Trophoblast cell (in vitro differentiated cells and primary cell): ENCODE results near the gene FBXO3.
A peak's percentile ranks its signal among the peaks of the same experiment; 100 is the strongest.

Source experiments
- DNase-seq, 2 donors: peaks; one replicate each; pipeline ENCODE4 v3.0.0-alpha.2; 2016
- H2AFZ ChIP-seq: 2 replicates; pipeline ENCODE4 v1.6.1; 2013; ENCODE audit warnings: low read length, moderate library complexity, mild to moderate bottlenecking; ENCODE audit not compliant: insufficient read depth, poor library complexity
- H2AK5ac ChIP-seq: 2 replicates; pipeline ENCODE4 v1.6.1; 2013; ENCODE audit warnings: mild to moderate bottlenecking, low read length
- H2BK120ac ChIP-seq: 2 replicates; pipeline ENCODE4 v1.6.1; 2013; ENCODE audit warnings: low read length, mild to moderate bottlenecking, moderate library complexity; ENCODE audit not compliant: insufficient read depth, poor library complexity
- H2BK12ac ChIP-seq: 2 replicates; pipeline ENCODE4 v1.6.1; 2013; ENCODE audit warnings: mild to moderate bottlenecking, low read length, moderate library complexity
- H2BK5ac ChIP-seq: 2 replicates; pipeline ENCODE4 v1.6.1; 2013; ENCODE audit warnings: low read length, low read depth, moderate library complexity, mild to moderate bottlenecking; ENCODE audit not compliant: poor library complexity
- H3K14ac ChIP-seq: 2 replicates; pipeline ENCODE4 v1.6.1; 2013; ENCODE audit warnings: mild to moderate bottlenecking, low read length
- H3K18ac ChIP-seq: 2 replicates; pipeline ENCODE4 v1.6.1; 2013; ENCODE audit warnings: mild to moderate bottlenecking, low read length
- H3K23ac ChIP-seq: 2 replicates; pipeline ENCODE4 v1.6.1; 2013; ENCODE audit warnings: low read length
- H3K27ac ChIP-seq: 2 replicates; pipeline ENCODE4 v1.5.1; 2013; ENCODE audit warnings: low read depth, mild to moderate bottlenecking, inconsistent platforms, low read length, moderate library complexity
- H3K27me3 ChIP-seq: 2 replicates; pipeline ENCODE4 v1.6.1; 2013; ENCODE audit warnings: inconsistent platforms, mild to moderate bottlenecking, low read length, moderate library complexity; ENCODE audit not compliant: insufficient read depth
- H3K36me3 ChIP-seq, 2 experiments: 1 replicate in 1 of 2; 2 replicates in 1 of 2; pipeline ENCODE4 v1.6.1; 2013; ENCODE audit warnings: low read length in 2 of 2, mild to moderate bottlenecking in 2 of 2, moderate library complexity in 1 of 2; ENCODE audit not compliant: insufficient read depth in 2 of 2, control insufficient read depth in 1 of 2
- H3K4ac ChIP-seq: 2 replicates; pipeline ENCODE4 v1.6.1; 2013; ENCODE audit warnings: low read depth, mild to moderate bottlenecking, low read length, moderate library complexity
- H3K4me1 ChIP-seq, 2 experiments: 1 replicate in 1 of 2; 2 replicates in 1 of 2; pipeline ENCODE4 v1.6.1; 2013; ENCODE audit warnings: low read length in 2 of 2, mild to moderate bottlenecking in 2 of 2, moderate library complexity in 1 of 2; ENCODE audit not compliant: insufficient read depth in 2 of 2, control insufficient read depth in 1 of 2
- H3K4me2 ChIP-seq: 2 replicates; pipeline ENCODE4 v1.6.1; 2013; ENCODE audit warnings: inconsistent platforms, mild to moderate bottlenecking, low read length, moderate library complexity
- H3K4me3 ChIP-seq: 2 replicates; pipeline ENCODE4 v1.5.1; 2013; ENCODE audit warnings: mild to moderate bottlenecking, low read depth, low read length, inconsistent platforms
- H3K79me1 ChIP-seq: one replicate; pipeline ENCODE4 v1.6.1; 2013; ENCODE audit warnings: low read length
- H3K79me2 ChIP-seq: 2 replicates; pipeline ENCODE4 v1.6.1; 2013; ENCODE audit warnings: low read length, mild to moderate bottlenecking; ENCODE audit not compliant: control insufficient read depth, insufficient read depth, poor library complexity
- H3K9ac ChIP-seq: 2 replicates; pipeline ENCODE4 v1.6.1; 2013; ENCODE audit warnings: mild to moderate bottlenecking, low read length
- H3K9me3 ChIP-seq: 2 replicates; pipeline ENCODE4 v1.6.1; 2013; ENCODE audit warnings: low read depth, mild to moderate bottlenecking, control low read depth, inconsistent platforms, low read length; ENCODE audit not compliant: insufficient read depth
- H4K12ac ChIP-seq: 2 replicates; pipeline ENCODE4 v1.6.1; 2013; ENCODE audit warnings: low read depth, mild to moderate bottlenecking, low read length, moderate library complexity
- H4K8ac ChIP-seq: 2 replicates; pipeline ENCODE4 v1.6.1; 2013; ENCODE audit warnings: low read depth, mild to moderate bottlenecking, low read length, moderate library complexity
- H4K91ac ChIP-seq: one replicate; pipeline ENCODE4 v1.6.1; 2013; ENCODE audit warnings: low read depth, mild to moderate bottlenecking, low read length, moderate library complexity
- WGBS: extraction: QIAGEN DNeasy Blood & Tissue Kit; methylation state at CpG from one replicate; pipeline ENCODE4 v1.1.7; 2013; ENCODE audit warnings: missing lambda C conversion rate; ENCODE audit not compliant: insufficient read length, insufficient coverage; ENCODE audit errors: extremely low coverage; 5-methylcytosine and 5-hydroxymethylcytosine counted together

Gene FBXO3

DNA sequence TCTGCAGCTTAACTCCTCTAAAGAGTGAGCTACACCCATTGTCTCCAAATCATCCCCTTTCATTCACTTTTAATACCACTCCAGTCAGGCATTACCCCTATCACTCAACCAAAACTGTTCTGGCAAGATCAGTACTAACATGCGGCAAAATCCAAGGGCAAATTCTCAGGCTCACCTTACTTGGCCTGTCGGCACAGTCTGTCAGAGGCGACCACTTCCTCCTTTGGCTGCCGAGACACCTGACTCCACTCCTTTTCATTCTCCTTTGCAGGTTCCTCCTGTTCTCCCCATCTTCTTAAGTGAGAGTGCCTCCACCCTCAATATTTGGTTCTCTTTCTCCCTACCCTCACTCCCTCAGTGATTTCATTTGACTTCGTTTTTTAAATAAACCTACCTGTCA, 77.9 kb downstream of the FBXO3 start:
- Histone ChIP-seq H4K91ac (no peak overlapping the region), H3K27me3 (no peaks in the 10 kb centered on the region), H3K14ac (no peak overlapping the region), H3K79me2 (no peaks in the 10 kb centered on the region), H2BK5ac (no peak overlapping the region), H3K36me3 (no peaks in the 10 kb centered on the region), H3K4me1 (peaks cover 20 to 31% of the 10 kb centered on the region in 2 experiments), H2BK120ac (no peak overlapping the region), H3K23ac (no peak overlapping the region), H2AFZ (no peak overlapping the region), H3K4ac (no peak overlapping the region), H3K9me3 (no peaks in the 10 kb centered on the region), H3K4me3 (no peak overlapping the region), H3K4me2 (no peak overlapping the region), H2AK5ac (no peak overlapping the region), H3K79me1 (peaks cover 20% of the 10 kb centered on the region), H4K12ac (no peak overlapping the region), H4K8ac (no peak overlapping the region), H3K18ac (no peak overlapping the region), H3K27ac (no peak overlapping the region), H2BK12ac (no peak overlapping the region), H3K9ac (no peak overlapping the region)
- no CpG with 5 or more reads among the region's 5 CpGs for WGBS
- DNase-seq: no peak

DNA sequence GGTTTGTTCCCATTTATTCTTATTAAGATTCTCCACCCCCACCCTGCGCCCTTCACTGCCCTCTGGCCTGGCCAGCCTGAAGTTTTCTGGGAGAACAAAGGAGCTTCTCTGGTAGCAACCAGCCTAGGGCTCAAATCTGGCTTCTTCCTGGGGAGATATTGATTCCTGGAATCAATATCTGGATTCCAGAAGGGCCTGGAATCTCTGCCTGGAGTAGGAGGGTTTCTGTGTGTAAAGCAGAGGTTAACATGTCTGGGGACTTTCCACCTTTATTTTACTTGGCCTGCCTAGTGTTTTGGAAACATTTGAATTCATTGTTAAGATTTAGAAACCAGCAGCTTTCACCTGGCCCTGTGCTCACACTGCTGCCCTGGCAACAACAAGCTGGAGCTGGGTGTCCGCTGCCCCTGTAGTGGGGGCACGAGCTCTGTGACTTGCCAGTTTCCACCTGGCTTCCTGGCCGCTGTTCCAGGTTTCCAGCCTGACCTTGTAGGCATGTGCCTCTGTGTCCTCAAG, 79.2 kb downstream of the FBXO3 start:
- Histone ChIP-seq H3K4me3 (no peak overlapping the region), H2AFZ (no peak overlapping the region), H4K91ac (peak overlapping the region; percentile 26), H3K79me2 (peaks cover 4% of the 10 kb centered on the region), H3K9ac (no peak overlapping the region), H3K14ac (peak overlapping the region; percentile 49), H3K18ac (no peak overlapping the region), H3K23ac (no peak overlapping the region), H3K4me2 (no peak overlapping the region), H4K8ac (no peak overlapping the region), H3K36me3 (no peaks in the 10 kb centered on the region), H2BK120ac (no peak overlapping the region), H4K12ac (no peak overlapping the region), H2AK5ac (peak overlapping the region; percentile 40), H3K27ac (no peak overlapping the region), H3K9me3 (no peaks in the 10 kb centered on the region), H3K79me1 (peaks cover 21% of the 10 kb centered on the region), H2BK5ac (no peak overlapping the region), H3K27me3 (no peaks in the 10 kb centered on the region), H3K4ac (no peak overlapping the region), H2BK12ac (peak overlapping the region; percentile 46), H3K4me1 (peaks cover 26 to 32% of the 10 kb centered on the region in 2 experiments)
- WGBS: no CpG with 5 or more reads among the region's 4 CpGs
- no peak for DNase-seq

GRCh38 chr11:33694346-33695050, 79.8 kb downstream of the FBXO3 start:
- Histone ChIP-seq H3K4me2 (no peak overlapping the region), H3K9me3 (no peaks in the 10 kb centered on the region), H3K4ac (no peak overlapping the region), H3K27me3 (no peaks in the 10 kb centered on the region), H2BK12ac (peak overlapping the region; percentile 25), H2AK5ac (no peak overlapping the region), H3K4me3 (no peak overlapping the region), H2BK5ac (no peak overlapping the region), H4K91ac (no peak overlapping the region), H3K36me3 (no peaks in the 10 kb centered on the region), H3K79me2 (peaks cover 4% of the 10 kb centered on the region), H3K4me1 (peaks cover 27 to 33% of the 10 kb centered on the region in 2 experiments), H3K27ac (no peak overlapping the region), H3K14ac (peak overlapping the region; percentile 9), H3K18ac (no peak overlapping the region), H3K23ac (no peak overlapping the region), H4K12ac (no peak overlapping the region), H3K79me1 (peaks cover 22% of the 10 kb centered on the region), H4K8ac (no peak overlapping the region), H3K9ac (no peak overlapping the region), H2BK120ac (no peak overlapping the region), H2AFZ (no peak overlapping the region)
- no peak for DNase-seq
- WGBS: no CpG with 5 or more reads among the region's 4 CpGs

DNA sequence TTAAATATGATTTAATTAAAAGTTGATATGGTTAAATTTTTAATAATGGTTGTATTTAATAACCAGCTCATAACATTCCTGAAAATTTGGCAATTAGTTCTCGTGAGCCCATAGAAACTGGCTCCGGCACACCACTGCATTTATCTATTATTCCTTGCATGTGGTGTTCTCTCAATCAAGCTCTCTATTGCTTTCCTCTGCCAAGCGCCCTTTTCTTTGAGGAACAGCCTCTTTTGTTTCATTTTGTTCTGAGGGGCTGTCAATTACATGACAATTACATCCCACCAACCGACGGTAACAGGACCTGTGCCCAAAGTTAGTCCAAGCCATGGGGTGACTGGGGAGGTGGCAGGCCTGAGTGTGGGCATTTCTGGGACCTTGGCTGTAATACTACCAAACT, 81.8 kb downstream of the FBXO3 start:
- H2BK5ac ChIP-seq: peak overlapping the region; percentile 54
- no peak overlapping the region for H4K8ac ChIP-seq
- H3K9ac ChIP-seq: no peak overlapping the region
- no peak overlapping the region for H3K23ac ChIP-seq
- no peak overlapping the region for H4K12ac ChIP-seq
- no peak overlapping the region for H3K4me3 ChIP-seq
- H3K36me3 ChIP-seq: no peaks in the 10 kb centered on the region
- H3K4ac ChIP-seq: no peak overlapping the region
- no peaks in the 10 kb centered on the region for H3K9me3 ChIP-seq
- peak overlapping the region; percentile 14 for H3K27ac ChIP-seq
- no CpG with 5 or more reads among the region's 5 CpGs for WGBS
- peak overlapping the region; percentile 91 for H2BK120ac ChIP-seq
- no peaks in the 10 kb centered on the region for H3K27me3 ChIP-seq
- no peak overlapping the region for H3K4me2 ChIP-seq
- no peak overlapping the region for H2AFZ ChIP-seq
- H3K14ac ChIP-seq: peak overlapping the region; percentile 71
- H3K18ac ChIP-seq: peak overlapping the region; percentile 64
- H3K79me2 ChIP-seq: peaks cover 4% of the 10 kb centered on the region
- peak overlapping the region; percentile 65 for H2AK5ac ChIP-seq
- peak overlapping the region; percentile 64 for H4K91ac ChIP-seq
- H3K79me1 ChIP-seq: peaks cover 24% of the 10 kb centered on the region
- no peak for DNase-seq
- H3K4me1 ChIP-seq: peaks cover 27 to 33% of the 10 kb centered on the region in 2 experiments
- H2BK12ac ChIP-seq: peak overlapping the region; percentile 96
